A549 treated with DMSO at 1 μM for 4 hours (cell line): ENCODE measurements around the gene RAB10. TPM values are rescaled to one million over a fixed set of nuclear protein-coding genes. Genes with fewer than 3 reads are reported as not detected.

Experiments used
- total RNA-seq: library from RNA; stranded (reverse); fragments of 200-300 nt; extraction: Qiagen RNA extraction; gene quantifications from 5 replicates; pipeline ENCODE4 v1.2.3, GENCODE V29; 2022; ENCODE audit warnings: low read depth

Gene RAB10
- 309 to 339 TPM (median 326 TPM) in 5 replicates for total RNA-seq

DNA sequence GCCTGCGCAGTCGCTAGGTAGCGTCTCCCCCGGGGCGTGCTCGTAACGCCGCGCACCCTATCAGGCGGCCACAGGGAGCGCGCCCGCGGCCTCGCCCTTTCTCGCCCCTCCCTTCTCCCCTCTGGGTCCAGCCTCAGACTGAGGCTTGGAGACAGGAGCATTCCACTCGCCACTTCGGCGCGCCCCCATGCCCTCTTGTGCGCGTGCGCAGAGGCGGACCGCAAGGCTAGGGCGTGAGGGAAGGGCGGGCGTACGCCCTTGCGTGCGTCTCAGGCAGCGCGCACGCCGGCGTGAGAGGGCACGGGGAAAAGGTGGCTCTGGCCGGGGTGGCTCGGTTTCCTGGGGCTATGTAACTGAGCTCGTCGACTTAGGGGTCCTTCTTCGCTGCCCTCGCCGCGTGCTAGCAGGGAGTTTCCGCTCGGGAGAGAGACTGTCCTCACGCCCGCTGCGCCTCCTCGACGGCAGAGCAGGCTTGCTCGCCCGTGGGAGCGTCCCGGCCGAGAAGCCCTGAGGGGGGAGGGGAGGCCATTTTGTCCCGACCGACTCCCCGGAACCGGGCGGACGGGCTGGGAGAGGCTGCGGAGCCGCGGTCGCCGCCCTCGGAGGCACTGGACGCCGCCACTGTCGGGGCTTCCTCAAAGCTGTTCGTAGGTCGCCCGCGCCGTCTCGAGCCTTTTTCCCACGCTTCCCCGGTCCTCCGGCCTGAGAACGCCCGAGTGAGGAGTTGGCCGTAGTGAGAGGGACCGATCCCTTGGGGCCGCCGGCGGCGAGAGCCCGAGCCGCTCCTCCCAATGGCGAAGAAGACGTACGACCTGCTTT is at the start of gene RAB10:
TSS of gene RAB10 (plus strand) at position 267 of the 819 bp plus-strand sequence. CDS start at position 792, 525 bp downstream.

GRCh38 chr2:26172871-26173775 is 139.2 kb downstream of the RAB10 start, which contains the start of gene GAREM2:
Gene GAREM2 (plus strand): TSS chr2:26173088. CDS start chr2:26173221, 133 bp downstream.

Other genes with a start within 250 kb of the RAB10 start
- 12.7 to 20.0 TPM (median 18.0 TPM) in 5 replicates for gene ASXL2, start 155.6 kb upstream of the RAB10 start, total RNA-seq
- gene KIF3C, start 51.6 kb upstream of the RAB10 start, total RNA-seq = 46.7 to 55.2 TPM (median 52.2 TPM) in 5 replicates
- 6.3 to 11.5 TPM (median 7.3 TPM) in 5 replicates for gene GAREM2, start 139.0 kb downstream of the RAB10 start, total RNA-seq
- gene HADHA, start 210.5 kb downstream of the RAB10 start, total RNA-seq = 123 to 146 TPM (median 128 TPM) in 5 replicates
- 87.9 to 108 TPM (median 100 TPM) in 5 replicates for gene HADHB, start 210.9 kb downstream of the RAB10 start, total RNA-seq